Measurements from ENCODE around the gene MAN1A1.

The MAN1A1 gene

DNA sequence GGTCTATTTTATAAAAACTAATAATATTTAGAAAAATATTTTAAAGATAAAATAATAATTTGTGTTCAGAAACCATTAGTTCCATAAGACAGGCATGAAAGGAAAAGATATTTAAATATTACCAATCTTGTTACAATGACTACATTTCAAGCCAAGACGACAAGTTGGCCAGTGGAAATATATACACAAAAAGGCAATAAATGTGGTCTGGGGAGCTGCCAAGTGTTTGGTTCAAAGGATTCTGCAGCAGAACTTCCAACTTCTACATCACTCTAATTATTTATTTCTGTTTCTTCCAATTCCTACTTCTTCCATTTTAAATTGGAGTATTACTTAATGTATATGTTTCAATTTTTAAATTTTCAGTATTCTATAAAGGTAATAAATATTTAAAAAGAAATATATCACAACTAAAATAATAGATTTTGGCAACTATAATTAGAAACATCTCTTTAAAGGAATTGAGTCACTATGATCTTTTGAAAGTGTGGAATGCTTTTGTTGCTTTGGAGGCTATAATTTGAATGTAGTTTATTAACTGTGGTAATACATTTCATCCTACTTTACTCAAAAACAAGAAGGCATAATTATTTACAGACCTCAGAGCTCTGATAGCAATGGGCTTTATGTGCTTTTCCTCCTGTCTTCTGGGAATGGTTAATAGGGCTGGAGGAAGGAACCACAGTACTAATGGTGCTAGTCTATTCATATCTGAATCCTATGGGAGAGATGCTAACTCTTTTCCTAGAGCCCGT lies 141.4 kb downstream of the MAN1A1 start:
- no peaks in the 10 kb centered on the region for H3K9me3 ChIP-seq (ENCODE audit: control insufficient read depth, low read length)
- no peak overlapping the region for H3K4me3 ChIP-seq (ENCODE audit: low read length)
- H3K9ac ChIP-seq (ENCODE audit: low read length): no peak overlapping the region
- H3K36me3 ChIP-seq (ENCODE audit: control insufficient read depth, insufficient read depth, low read length): no peaks in the 10 kb centered on the region
- H3K4me1 ChIP-seq (ENCODE audit: control insufficient read depth, insufficient read depth, low read length): no peaks in the 10 kb centered on the region
- H3K27me3 ChIP-seq (ENCODE audit: control insufficient read depth, insufficient read depth, low read length): no peaks in the 10 kb centered on the region

DNA sequence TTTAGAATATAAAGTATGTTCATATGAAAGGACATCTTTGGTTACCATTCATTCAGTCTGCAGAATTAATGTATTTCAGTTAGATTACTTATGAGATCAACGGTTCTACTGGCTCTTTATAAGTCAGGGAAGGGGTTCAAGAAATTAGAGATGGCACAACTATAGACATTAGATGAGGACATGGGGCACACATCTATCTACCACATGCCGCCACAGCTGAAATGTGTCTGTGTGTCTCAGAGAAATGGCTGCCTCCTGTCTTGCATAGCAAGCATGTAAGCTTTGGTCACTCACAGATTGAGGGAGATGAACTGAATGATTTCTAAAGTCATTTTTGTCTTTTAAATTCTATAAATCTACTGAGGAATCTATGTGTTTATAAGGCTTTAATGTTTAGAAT lies 142.2 kb downstream of the MAN1A1 start:
- H3K4me3 ChIP-seq (ENCODE audit: low read length): no peak overlapping the region
- no peaks in the 10 kb centered on the region for H3K27me3 ChIP-seq (ENCODE audit: control insufficient read depth, insufficient read depth, low read length)
- H3K9me3 ChIP-seq (ENCODE audit: control insufficient read depth, low read length): no peaks in the 10 kb centered on the region
- no peak overlapping the region for H3K9ac ChIP-seq (ENCODE audit: low read length)
- no peaks in the 10 kb centered on the region for H3K36me3 ChIP-seq (ENCODE audit: control insufficient read depth, insufficient read depth, low read length)
- no peaks in the 10 kb centered on the region for H3K4me1 ChIP-seq (ENCODE audit: control insufficient read depth, insufficient read depth, low read length)

DNA sequence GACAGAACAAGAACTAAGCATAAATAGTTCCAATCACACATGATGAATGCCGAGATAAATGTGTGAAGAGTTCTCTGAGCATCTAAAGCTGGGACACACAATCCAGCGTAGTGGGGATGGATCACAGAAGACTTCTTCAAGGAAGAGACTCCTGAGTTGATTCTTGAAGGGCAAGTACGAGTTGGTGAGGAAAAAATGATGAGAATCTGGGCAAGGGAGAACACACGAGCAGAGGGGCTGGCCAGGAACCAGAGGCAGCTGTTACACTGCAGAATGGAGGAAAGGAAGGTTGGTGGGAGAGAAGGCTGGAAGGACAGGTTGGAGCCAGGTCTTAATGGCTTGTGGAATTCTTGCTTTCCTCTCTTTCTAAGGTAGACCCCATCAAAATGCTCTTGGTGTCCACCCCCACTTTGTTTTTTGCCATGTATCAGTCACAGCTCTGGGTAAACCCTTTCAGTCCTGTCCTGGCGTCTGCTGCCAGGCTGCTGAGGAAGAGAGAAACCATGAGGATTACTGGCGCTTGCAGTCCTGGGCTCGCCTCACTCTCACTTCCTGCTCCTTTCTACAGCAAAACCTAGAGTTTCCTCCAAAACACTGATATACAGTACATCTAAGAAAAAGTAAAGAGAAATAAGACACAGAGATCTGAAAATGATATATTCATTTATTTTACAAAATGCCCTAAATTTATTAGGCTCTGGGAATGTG lies 143.5 kb downstream of the MAN1A1 start:
- Histone ChIP-seq H3K36me3 (ENCODE audit: control insufficient read depth, insufficient read depth, low read length) (no peaks in the 10 kb centered on the region), H3K27me3 (ENCODE audit: control insufficient read depth, insufficient read depth, low read length) (no peaks in the 10 kb centered on the region), H3K4me3 (ENCODE audit: low read length) (no peak overlapping the region), H3K9ac (ENCODE audit: low read length) (no peak overlapping the region), H3K9me3 (ENCODE audit: control insufficient read depth, low read length) (no peaks in the 10 kb centered on the region), H3K4me1 (ENCODE audit: control insufficient read depth, insufficient read depth, low read length) (no peaks in the 10 kb centered on the region)

DNA sequence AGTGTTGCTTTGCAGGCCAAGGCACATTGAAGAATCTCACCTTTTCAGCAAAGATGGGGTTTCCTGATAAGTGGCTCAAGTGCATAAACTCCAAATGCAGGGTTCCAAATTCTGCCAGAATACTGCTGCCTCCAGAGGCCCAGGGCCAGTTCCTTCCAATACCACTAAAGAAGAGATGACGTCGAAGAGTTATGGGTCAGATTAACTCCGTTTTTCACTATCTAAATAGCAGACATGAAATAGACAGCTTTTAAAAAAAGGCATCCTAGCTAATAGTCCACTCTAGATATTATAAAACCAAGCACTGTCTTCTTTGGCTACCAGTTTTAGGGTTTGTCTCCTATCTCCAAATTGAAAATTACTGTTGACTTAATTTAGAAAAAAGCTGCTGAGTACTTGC lies 144.8 kb downstream of the MAN1A1 start:
- Histone ChIP-seq H3K27me3 (ENCODE audit: control insufficient read depth, insufficient read depth, low read length) (no peaks in the 10 kb centered on the region), H3K9ac (ENCODE audit: low read length) (no peak overlapping the region), H3K4me3 (ENCODE audit: low read length) (no peak overlapping the region), H3K9me3 (ENCODE audit: control insufficient read depth, low read length) (no peaks in the 10 kb centered on the region), H3K36me3 (ENCODE audit: control insufficient read depth, insufficient read depth, low read length) (no peaks in the 10 kb centered on the region), H3K4me1 (ENCODE audit: control insufficient read depth, insufficient read depth, low read length) (no peaks in the 10 kb centered on the region)

DNA sequence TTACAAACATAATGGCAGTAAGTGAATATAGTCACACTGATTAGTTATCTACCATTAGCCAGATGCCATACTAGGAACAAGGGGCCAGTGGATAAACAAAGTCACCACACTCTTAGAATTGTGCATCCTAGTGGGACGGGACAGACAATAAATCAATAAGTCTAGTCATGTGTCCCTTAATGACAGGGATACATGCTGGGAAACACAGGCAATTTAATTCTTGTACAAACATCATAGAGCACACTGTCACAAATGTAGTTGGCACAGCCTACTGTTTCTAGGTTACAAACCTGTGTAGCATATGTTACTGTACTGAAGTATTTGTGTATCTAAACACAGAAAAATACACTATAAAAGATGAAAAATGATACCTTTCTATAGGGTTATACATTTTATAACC lies 148.1 kb downstream of the MAN1A1 start:
- no peaks in the 10 kb centered on the region for H3K36me3 ChIP-seq (ENCODE audit: control insufficient read depth, insufficient read depth, low read length)
- no peak overlapping the region for H3K9ac ChIP-seq (ENCODE audit: low read length)
- no peaks in the 10 kb centered on the region for H3K27me3 ChIP-seq (ENCODE audit: control insufficient read depth, insufficient read depth, low read length)
- no peaks in the 10 kb centered on the region for H3K9me3 ChIP-seq (ENCODE audit: control insufficient read depth, low read length)
- no peaks in the 10 kb centered on the region for H3K4me1 ChIP-seq (ENCODE audit: control insufficient read depth, insufficient read depth, low read length)
- no peak overlapping the region for H3K4me3 ChIP-seq (ENCODE audit: low read length)

DNA sequence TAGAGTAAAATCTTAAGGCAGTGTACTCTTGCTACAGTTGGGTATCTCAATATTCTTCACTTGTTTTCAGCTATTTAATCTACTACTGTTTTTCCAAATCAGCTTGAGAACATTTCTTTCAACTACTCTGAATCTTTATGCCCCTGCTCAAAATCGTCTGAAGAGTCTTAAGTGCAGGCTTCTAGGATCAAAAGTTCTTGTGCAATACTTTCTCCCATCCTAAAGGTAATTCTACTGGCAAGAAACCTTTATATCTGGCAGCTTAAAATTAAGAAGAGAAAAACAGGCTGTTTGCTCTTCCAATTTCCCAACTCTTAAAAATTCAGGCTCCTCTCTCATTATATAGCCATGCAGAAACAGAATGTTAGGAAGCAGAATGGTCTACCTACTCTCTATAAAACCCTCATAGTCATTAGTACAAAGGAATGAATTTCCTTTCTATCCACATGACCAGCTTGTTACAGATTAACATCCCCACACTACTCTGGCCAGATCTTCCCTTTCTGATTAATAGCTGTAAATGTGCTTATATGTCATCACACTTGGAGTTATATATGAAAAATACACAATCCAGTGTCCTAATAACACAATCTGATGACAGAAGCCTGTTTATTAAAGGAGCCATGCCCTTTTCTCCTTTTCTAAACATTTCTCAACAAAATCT lies 148.9 kb downstream of the MAN1A1 start:
- no peaks in the 10 kb centered on the region for H3K9me3 ChIP-seq (ENCODE audit: control insufficient read depth, low read length)
- H3K9ac ChIP-seq (ENCODE audit: low read length): no peak overlapping the region
- no peaks in the 10 kb centered on the region for H3K36me3 ChIP-seq (ENCODE audit: control insufficient read depth, insufficient read depth, low read length)
- no peaks in the 10 kb centered on the region for H3K4me1 ChIP-seq (ENCODE audit: control insufficient read depth, insufficient read depth, low read length)
- no peaks in the 10 kb centered on the region for H3K27me3 ChIP-seq (ENCODE audit: control insufficient read depth, insufficient read depth, low read length)
- H3K4me3 ChIP-seq (ENCODE audit: low read length): no peak overlapping the region

DNA sequence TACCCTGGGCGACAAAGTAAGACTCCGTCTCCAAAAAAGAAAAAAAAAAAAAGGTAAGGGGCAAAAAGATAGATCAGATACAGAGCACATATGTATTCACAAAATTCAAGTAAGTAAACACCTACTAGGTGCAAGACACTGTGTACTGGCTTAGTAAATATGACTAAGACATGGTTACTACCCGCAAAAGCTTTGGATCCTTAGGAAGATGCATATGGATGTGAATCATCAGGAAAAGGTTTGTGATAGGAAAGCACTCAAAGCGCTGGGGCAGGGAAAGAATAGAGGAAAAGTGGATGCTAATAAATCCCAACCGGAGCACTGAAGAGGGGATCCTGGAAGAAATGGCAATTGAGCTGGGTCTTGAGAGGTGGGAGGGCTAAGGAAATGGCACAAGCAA lies 152.3 kb downstream of the MAN1A1 start:
- H3K9ac ChIP-seq (ENCODE audit: low read length): no peak overlapping the region
- no peaks in the 10 kb centered on the region for H3K4me1 ChIP-seq (ENCODE audit: control insufficient read depth, insufficient read depth, low read length)
- H3K36me3 ChIP-seq (ENCODE audit: control insufficient read depth, insufficient read depth, low read length): no peaks in the 10 kb centered on the region

DNA sequence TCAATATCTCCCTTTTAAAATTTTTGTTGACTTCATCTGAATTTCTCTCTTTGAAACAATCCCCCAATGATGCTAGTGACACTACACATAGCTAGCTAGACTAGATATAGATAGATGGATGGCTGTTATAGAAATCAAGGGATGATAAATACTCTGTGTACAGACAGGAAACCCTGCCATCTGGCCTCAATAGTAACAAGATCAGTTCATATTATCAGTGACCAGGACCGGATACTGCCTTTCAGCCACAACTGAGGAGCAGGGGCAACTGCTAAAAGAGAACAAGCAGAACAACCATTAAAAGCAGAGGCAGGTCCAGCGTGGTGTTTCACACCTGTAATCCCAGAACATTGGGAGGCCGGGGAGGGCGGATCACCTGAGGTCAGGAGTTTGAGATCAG lies 152.8 kb downstream of the MAN1A1 start:
- H3K27me3 ChIP-seq (ENCODE audit: control insufficient read depth, insufficient read depth, low read length): no peaks in the 10 kb centered on the region
- no peaks in the 10 kb centered on the region for H3K9me3 ChIP-seq (ENCODE audit: control insufficient read depth, low read length)
- no peak overlapping the region for H3K4me3 ChIP-seq (ENCODE audit: low read length)
- H3K9ac ChIP-seq (ENCODE audit: low read length): no peak overlapping the region
- no peaks in the 10 kb centered on the region for H3K4me1 ChIP-seq (ENCODE audit: control insufficient read depth, insufficient read depth, low read length)
- no peaks in the 10 kb centered on the region for H3K36me3 ChIP-seq (ENCODE audit: control insufficient read depth, insufficient read depth, low read length)

More for the DNA sequence above, 152.3 kb downstream of the MAN1A1 start:
- no peaks in the 10 kb centered on the region for H3K27me3 ChIP-seq (ENCODE audit: control insufficient read depth, insufficient read depth, low read length)
- H3K9me3 ChIP-seq (ENCODE audit: control insufficient read depth, low read length): no peaks in the 10 kb centered on the region
- no peak overlapping the region for H3K4me3 ChIP-seq (ENCODE audit: low read length)

DNA sequence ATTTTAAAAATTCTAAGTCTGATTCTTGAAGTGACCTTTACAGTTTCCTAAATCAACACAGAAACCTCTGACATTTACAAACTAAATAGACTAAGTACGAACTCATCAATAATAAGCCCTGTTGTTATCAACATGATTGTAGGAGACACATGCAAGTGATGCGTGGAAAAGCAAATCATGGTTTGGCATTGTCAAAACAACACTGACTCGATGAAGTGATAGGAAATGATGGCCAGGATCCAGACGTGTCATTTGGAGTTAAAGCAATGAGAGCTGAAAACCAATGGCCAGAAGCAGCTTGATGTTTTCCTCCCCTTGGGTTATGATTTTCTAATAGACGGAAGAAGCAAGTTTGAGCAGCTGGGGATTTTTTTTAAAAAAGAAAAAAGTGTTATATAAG lies 153.7 kb downstream of the MAN1A1 start:
- Histone ChIP-seq H3K9me3 (ENCODE audit: control insufficient read depth, low read length) (no peaks in the 10 kb centered on the region), H3K4me3 (ENCODE audit: low read length) (no peak overlapping the region), H3K27me3 (ENCODE audit: control insufficient read depth, insufficient read depth, low read length) (no peaks in the 10 kb centered on the region), H3K36me3 (ENCODE audit: control insufficient read depth, insufficient read depth, low read length) (no peaks in the 10 kb centered on the region), H3K9ac (ENCODE audit: low read length) (no peak overlapping the region), H3K4me1 (ENCODE audit: control insufficient read depth, insufficient read depth, low read length) (no peaks in the 10 kb centered on the region)

DNA sequence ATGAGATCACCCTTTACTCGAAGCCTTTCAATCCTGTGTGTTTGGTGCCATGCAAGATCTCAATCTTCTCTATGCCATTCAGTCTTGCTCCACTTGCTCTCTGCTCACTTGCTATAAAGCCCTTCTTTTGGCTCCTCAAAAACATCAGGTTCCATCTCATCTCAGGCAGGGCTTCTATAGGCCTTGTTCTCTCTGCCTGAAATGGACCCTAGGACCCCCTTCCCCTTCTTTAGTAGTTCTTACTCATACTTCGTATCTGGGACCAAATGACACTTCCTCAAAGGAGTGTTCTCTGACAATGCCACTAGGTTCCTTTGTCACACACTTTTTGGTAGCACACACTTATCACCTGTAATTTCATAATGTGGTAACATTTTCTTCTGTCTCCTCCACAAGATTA lies 154.4 kb downstream of the MAN1A1 start:
- H3K36me3 ChIP-seq (ENCODE audit: control insufficient read depth, insufficient read depth, low read length): no peaks in the 10 kb centered on the region
- H3K27me3 ChIP-seq (ENCODE audit: control insufficient read depth, insufficient read depth, low read length): no peaks in the 10 kb centered on the region
- H3K4me1 ChIP-seq (ENCODE audit: control insufficient read depth, insufficient read depth, low read length): no peaks in the 10 kb centered on the region
- H3K9ac ChIP-seq (ENCODE audit: low read length): no peak overlapping the region
- no peak overlapping the region for H3K4me3 ChIP-seq (ENCODE audit: low read length)
- H3K9me3 ChIP-seq (ENCODE audit: control insufficient read depth, low read length): no peaks in the 10 kb centered on the region

DNA sequence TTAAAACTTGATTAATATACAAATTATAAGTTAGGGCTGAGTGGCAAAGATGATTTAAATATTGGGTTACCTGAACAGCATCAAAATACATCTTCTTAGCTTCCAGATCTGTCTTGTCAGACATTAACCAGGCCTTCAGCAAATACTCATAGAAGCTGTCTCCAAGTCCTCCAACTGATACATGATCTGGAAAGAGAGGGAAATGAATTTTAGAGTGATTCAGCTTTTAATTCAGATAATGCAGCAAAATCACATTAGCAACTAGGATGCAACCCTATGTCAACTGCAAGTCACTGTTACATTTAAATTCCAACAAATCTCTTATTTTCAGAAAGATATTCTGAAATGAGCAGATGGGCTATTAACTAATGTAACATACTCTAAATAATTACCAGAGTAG lies 155.9 kb downstream of the MAN1A1 start:
- Histone ChIP-seq H3K9me3 (ENCODE audit: control insufficient read depth, low read length) (no peaks in the 10 kb centered on the region), H3K9ac (ENCODE audit: low read length) (no peak overlapping the region), H3K27me3 (ENCODE audit: control insufficient read depth, insufficient read depth, low read length) (no peaks in the 10 kb centered on the region), H3K4me1 (ENCODE audit: control insufficient read depth, insufficient read depth, low read length) (no peaks in the 10 kb centered on the region), H3K36me3 (ENCODE audit: control insufficient read depth, insufficient read depth, low read length) (no peaks in the 10 kb centered on the region), H3K4me3 (ENCODE audit: low read length) (no peak overlapping the region)

DNA sequence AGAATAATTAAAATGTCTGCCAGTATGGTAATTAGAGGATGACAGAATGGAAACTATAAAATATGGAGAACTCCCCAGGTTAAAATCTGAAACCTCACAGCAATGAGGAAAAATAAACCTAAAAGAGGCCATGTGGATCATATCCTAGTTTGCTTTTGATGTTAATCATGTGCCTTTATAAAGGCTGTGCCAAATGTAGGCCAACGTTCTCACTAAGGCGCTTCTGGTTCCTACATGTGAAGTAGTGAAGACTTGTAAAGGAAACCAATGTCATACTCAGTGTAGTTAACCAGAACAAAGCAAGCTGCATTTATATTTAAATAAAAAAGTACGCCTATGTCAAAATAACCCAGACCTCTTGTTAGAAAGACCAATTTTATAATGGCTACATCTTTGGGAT lies 157.4 kb downstream of the MAN1A1 start:
- no peaks in the 10 kb centered on the region for H3K36me3 ChIP-seq (ENCODE audit: control insufficient read depth, insufficient read depth, low read length)

More for the DNA sequence above, 157.4 kb downstream of the MAN1A1 start:
- no peaks in the 10 kb centered on the region for H3K9me3 ChIP-seq (ENCODE audit: control insufficient read depth, low read length)
- H3K9ac ChIP-seq (ENCODE audit: low read length): no peak overlapping the region
- no peaks in the 10 kb centered on the region for H3K27me3 ChIP-seq (ENCODE audit: control insufficient read depth, insufficient read depth, low read length)
- H3K4me1 ChIP-seq (ENCODE audit: control insufficient read depth, insufficient read depth, low read length): no peaks in the 10 kb centered on the region
- no peak overlapping the region for H3K4me3 ChIP-seq (ENCODE audit: low read length)

Measured in mucosa of stomach (tissue), 1 donor.